Esophagus muscularis mucosa (tissue), 4 donors: Measurements from ENCODE around the gene TPM2.

Experiments used
- CTCF ChIP-seq, 3 experiments: fragments of 200-600 bp in 2 of 3; fragments of 450-650 bp in 1 of 3; sonication (generic) in 2 of 3; IDR thresholded peaks; one replicate each; pipeline ENCODE4 v1.5.1; 2017 to 2019; ENCODE audit warnings: antibody characterized with exemption in 3 of 3, mild to moderate bottlenecking in 2 of 3, moderate library complexity in 1 of 3
- EP300 ChIP-seq: sonication (generic); formaldehyde crosslinking; IDR thresholded peaks from one replicate; pipeline ENCODE4 v1.6.1; 2017; ENCODE audit warnings: antibody characterized with exemption
- POLR2A ChIP-seq: fragments of 450-650 bp; IDR thresholded peaks from one replicate; pipeline ENCODE4 v1.6.1; 2017; ENCODE audit warnings: antibody characterized with exemption, moderate library complexity, mild to moderate bottlenecking, low read depth

- TF ChIP-seq POLR2A (no peak), CTCF (IDR thresholded peaks at IDR 0.05) (no peak), EP300 (no peak)
These were observed 14.4 kb upstream of the TPM2 start for GRCh38 chr9:35703906-35704672.
